IMR-90 (cell line): Measurements from ENCODE around the gene ZG16. TPM values are rescaled to one million over a fixed set of nuclear protein-coding genes. Genes with fewer than 3 reads are reported as not detected.

Experiments
- ATAC-seq: fragments of 200-7000 bp; cut with Tn5 transposase; 2 replicates; pipeline ENCODE4 v1.9.1; 2020; ENCODE audit warnings: low read depth, mild to moderate bottlenecking, moderate library complexity
- BruUV-seq: library from RNA; stranded (reverse); fragments of 400-500 nt; replicated peaks from 2 replicates; lab custom pipeline; 2021; lab: Mats Ljungman, UMichigan
- CTCF ChIA-PET: fragments of 300-600 bp; formaldehyde crosslinking; extraction: SDS; loops from one replicate; lab custom pipeline; 2021; ENCODE audit warnings: antibody characterized with exemption; lab: Yijun Ruan, JAX
- POLR2A ChIA-PET: fragments of 300-600 bp; sonication (Branson Sonifier 250); formaldehyde crosslinking; loops from one replicate; lab custom pipeline; 2022; ENCODE audit warnings: antibody characterized with exemption; ENCODE audit not compliant: unreplicated experiment; lab: Charles Lee
- DNase-seq: peaks from one replicate; pipeline ENCODE4 v3.0.0; 2013
- H2AFZ ChIP-seq: replicated peaks from 2 replicates; pipeline ENCODE3; 2013; ENCODE audit warnings: low read length, mild to moderate bottlenecking; ENCODE audit not compliant: poor library complexity
- H2AK5ac ChIP-seq: 2 replicates; pipeline ENCODE4 v1.6.1; 2013; ENCODE audit warnings: low read depth, low read length, inconsistent platforms
- H2AK9ac ChIP-seq: replicated peaks from 2 replicates; pipeline ENCODE3; 2013; ENCODE audit warnings: mild to moderate bottlenecking, low read depth, low read length, moderate library complexity; ENCODE audit not compliant: poor library complexity
- H2BK120ac ChIP-seq: 2 replicates; pipeline ENCODE4 v1.6.1; 2013; ENCODE audit warnings: low read depth, low read length, inconsistent platforms
- H2BK15ac ChIP-seq: 3 replicates; pipeline ENCODE4 v1.6.1; 2013; ENCODE audit warnings: low read depth, low read length, inconsistent platforms
- H2BK20ac ChIP-seq: 2 replicates; pipeline ENCODE4 v1.6.1; 2013; ENCODE audit warnings: low read depth, mild to moderate bottlenecking, inconsistent platforms, low read length, moderate library complexity
- H2BK5ac ChIP-seq: 2 replicates; pipeline ENCODE4 v1.6.1; 2013; ENCODE audit warnings: mild to moderate bottlenecking, low read depth, low read length, inconsistent platforms; ENCODE audit not compliant: poor library complexity, severe bottlenecking
- H3K14ac ChIP-seq: replicated peaks from 2 replicates; pipeline ENCODE4 v1.6.1; 2013; ENCODE audit warnings: low read depth, low read length, inconsistent platforms
- H3K18ac ChIP-seq: 2 replicates; pipeline ENCODE4 v1.6.1; 2013; ENCODE audit warnings: low read depth, low read length, control low read depth
- H3K23ac ChIP-seq: 2 replicates; pipeline ENCODE4 v1.6.1; 2013; ENCODE audit warnings: low read depth, low read length, inconsistent platforms
- H3K27ac ChIP-seq: 2 replicates; pipeline ENCODE4 v1.5.1; 2013; ENCODE audit warnings: mild to moderate bottlenecking, control low read depth, low read length; ENCODE audit not compliant: insufficient read depth
- H3K27me3 ChIP-seq: 2 replicates; pipeline ENCODE4 v1.6.1; 2013; ENCODE audit warnings: low read length; ENCODE audit not compliant: control insufficient read depth, insufficient read depth
- H3K36me3 ChIP-seq: 2 replicates; pipeline ENCODE4 v1.6.1; 2013; ENCODE audit warnings: low read length, mixed read lengths; ENCODE audit not compliant: control insufficient read depth, insufficient read depth
- H3K4ac ChIP-seq: 2 replicates; pipeline ENCODE4 v1.6.1; 2013; ENCODE audit warnings: low read depth, low read length, inconsistent platforms
- H3K4me1 ChIP-seq: 2 replicates; pipeline ENCODE4 v1.6.1; 2013; ENCODE audit warnings: low read length, mixed read lengths; ENCODE audit not compliant: control insufficient read depth, insufficient read depth
- H3K4me2 ChIP-seq: 2 replicates; pipeline ENCODE4 v1.6.1; 2013; ENCODE audit warnings: low read depth, mild to moderate bottlenecking, control low read depth, low read length, moderate library complexity
- H3K4me3 ChIP-seq: 2 replicates; pipeline ENCODE4 v1.5.1; 2013; ENCODE audit warnings: low read depth, mild to moderate bottlenecking, control low read depth, low read length, moderate library complexity; ENCODE audit not compliant: insufficient read depth
- H3K56ac ChIP-seq: 2 replicates; pipeline ENCODE4 v1.6.1; 2013; ENCODE audit warnings: low read length, inconsistent platforms; ENCODE audit not compliant: insufficient read depth; ENCODE audit errors: extremely low read depth
- H3K79me1 ChIP-seq, 2 experiments: 2 replicates each; pipeline ENCODE4 v1.6.1; 2013; ENCODE audit warnings: low read length in 2 of 2, inconsistent platforms in 1 of 2, low read depth in 1 of 2
- H3K9ac ChIP-seq: 2 replicates; pipeline ENCODE4 v1.6.1; 2013; ENCODE audit warnings: low read depth, low read length, control low read depth
- H3K9me1 ChIP-seq: 2 replicates; pipeline ENCODE4 v1.6.1; 2013; ENCODE audit warnings: low read length, inconsistent platforms; ENCODE audit not compliant: insufficient read depth
- H3K9me3 ChIP-seq: 2 replicates; pipeline ENCODE4 v1.6.1; 2013; ENCODE audit warnings: low read length; ENCODE audit not compliant: control insufficient read depth, insufficient read depth
- H4K20me1 ChIP-seq: 2 replicates; pipeline ENCODE4 v1.6.1; 2013; ENCODE audit warnings: low read length, inconsistent platforms; ENCODE audit not compliant: insufficient read depth
- H4K5ac ChIP-seq: 2 replicates; pipeline ENCODE4 v1.6.1; 2013; ENCODE audit warnings: mild to moderate bottlenecking, low read depth, low read length, control low read depth
- H4K8ac ChIP-seq, 2 experiments: 2 replicates each; pipeline ENCODE4 v1.6.1; 2013; ENCODE audit warnings: low read depth in 2 of 2, low read length in 2 of 2, control low read depth in 1 of 2, inconsistent platforms in 1 of 2
- H4K91ac ChIP-seq: 2 replicates; pipeline ENCODE4 v1.6.1; 2013; ENCODE audit warnings: low read depth, low read length, inconsistent platforms; ENCODE audit not compliant: insufficient read depth
- BHLHE40 ChIP-seq: fragments of 150-350 bp; IDR thresholded peaks from 2 replicates; pipeline ENCODE4 v1.6.1; 2016; ENCODE audit warnings: mild to moderate bottlenecking, low read depth, low read length
- CEBPB ChIP-seq: IDR thresholded peaks from 2 replicates; pipeline ENCODE4 v1.6.1; 2012; ENCODE audit warnings: low read depth, low read length, improper control_type of control experiment
- CHD1 ChIP-seq: IDR thresholded peaks from 2 replicates; pipeline ENCODE4 v1.6.1; 2012; ENCODE audit warnings: low read depth, low read length, improper control_type of control experiment
- MAFK ChIP-seq: IDR thresholded peaks from 2 replicates; pipeline ENCODE4 v1.6.1; 2012; ENCODE audit warnings: low read depth, low read length, improper control_type of control experiment
- MAZ ChIP-seq: IDR thresholded peaks from 2 replicates; pipeline ENCODE4 v1.6.1; 2012; ENCODE audit warnings: low read depth, mild to moderate bottlenecking, low read length, improper control_type of control experiment, moderate library complexity, borderline replicate concordance
- MXI1 ChIP-seq: IDR thresholded peaks from 2 replicates; pipeline ENCODE4 v1.6.1; 2012; ENCODE audit warnings: low read depth, mild to moderate bottlenecking, low read length, moderate library complexity, borderline replicate concordance
- NFE2L2 ChIP-seq: fragments of 150-350 bp; IDR thresholded peaks from 2 replicates; pipeline ENCODE4 v1.6.1; 2016; ENCODE audit warnings: low read depth, mild to moderate bottlenecking, low read length
- RAD21 ChIP-seq: IDR thresholded peaks from 2 replicates; pipeline ENCODE4 v1.6.1; 2012; ENCODE audit warnings: low read length, improper control_type of control experiment
- RCOR1 ChIP-seq: IDR thresholded peaks from 2 replicates; pipeline ENCODE4 v1.6.1; 2012; ENCODE audit warnings: mild to moderate bottlenecking, low read length, improper control_type of control experiment; ENCODE audit not compliant: insufficient replicate concordance
- SMC3 ChIP-seq: fragments of 150-350 bp; IDR thresholded peaks from 2 replicates; pipeline ENCODE4 v1.6.1; 2016; ENCODE audit warnings: low read depth, mild to moderate bottlenecking, antibody characterized with exemption, low read length, moderate library complexity
- WGBS, 2 experiments: methylation state at CpG; one replicate each; pipeline versions ENCODE4 v1.1.5 to v1.1.7; 2013; ENCODE audit warnings: missing lambda C conversion rate in 2 of 2; ENCODE audit not compliant: insufficient read length in 1 of 2; ENCODE audit errors: extremely low coverage in 2 of 2; 5-methylcytosine and 5-hydroxymethylcytosine counted together
- dilution Hi-C: fragments of 300-500 bp; cut with HindIII; formaldehyde crosslinking; loops from one replicate; pipeline ENCODE4 v1.14.3; 2018; ENCODE audit warnings: low sequenced_read_pairs; ENCODE audit not compliant: unreplicated experiment
- in situ Hi-C: fragments of 300-500 bp; cut with MboI; formaldehyde crosslinking; loops from 3 replicates; pipeline ENCODE4 v1.14.3; 2019; ENCODE audit warnings: low sequenced_read_pairs, inconsistent platforms, mixed read lengths
- intact Hi-C: fragments of 100-400 bp; cut with micrococcal nuclease; formaldehyde crosslinking; loops from 2 replicates; pipeline ENCODE4 v1.10.0; 2022
- polyA plus RNA-seq, 3 experiments: library from polyadenylated mRNA; depleted of rRNA; stranded (reverse); fragments of >200 nt; gene quantifications; 2 replicates each; pipeline ENCODE4 v1.2.3, GENCODE V29; 2012; ENCODE audit warnings: low replicate concordance in 1 of 3
- total RNA-seq: library from RNA; depleted of rRNA; stranded (reverse); fragments of >200 nt; gene quantifications from 2 replicates; pipeline ENCODE4 v1.2.3, GENCODE V29; 2012
- TF ChIP-seq, protein P1 (sequence below): fragments of 150-350 bp; IDR thresholded peaks from 2 replicates; pipeline ENCODE4 v1.6.1; 2017; ENCODE audit warnings: mild to moderate bottlenecking, antibody characterized with exemption, low read length, low read depth
- TF ChIP-seq, protein P2 (sequence below): fragments of 150-350 bp; IDR thresholded peaks from 2 replicates; pipeline ENCODE4 v1.6.1; 2016; ENCODE audit warnings: low read depth, mild to moderate bottlenecking, low read length, moderate library complexity, borderline replicate concordance

ZG16 gene
- total and polyA plus RNA-seq, 2 of the 4 experiments (the other 2 are of a cell fraction): not detected

DNA sequence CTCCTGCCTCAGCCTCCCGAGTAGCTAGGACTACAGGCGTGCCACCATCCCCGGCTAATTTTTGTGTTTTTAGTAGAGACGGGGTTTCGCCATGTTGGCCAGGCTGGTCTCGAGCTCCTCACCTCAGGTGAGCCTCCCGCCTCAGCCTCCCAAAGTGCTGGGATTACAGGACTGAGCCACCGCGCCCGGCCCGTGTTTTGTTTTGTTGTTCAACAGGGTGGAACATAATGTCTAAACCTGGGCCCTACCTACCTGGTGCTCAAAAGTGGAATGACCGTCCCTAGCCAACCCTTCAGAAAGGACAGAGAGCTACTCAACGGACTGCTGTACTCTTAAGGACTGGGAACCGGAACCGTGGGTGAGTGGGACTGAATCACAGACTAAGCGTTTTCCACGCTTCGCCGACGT is 11.7 kb downstream of the ZG16 start:
- Histone ChIP-seq H3K56ac (peak overlapping the region; percentile 79), H3K4me2 (peak overlapping the region; percentile 88), H3K79me1 (peaks cover 12 to 39% of the 10 kb centered on the region in 2 experiments; a peak in 2 of 4 replicates), H2BK15ac (peak overlapping the region; percentile 87; the same call in 2 of the 3 replicates), H3K4ac (peak overlapping the region; percentile 95), H3K27me3 (no peaks in the 10 kb centered on the region), H3K4me1 (peaks cover 5% of the 10 kb centered on the region), H4K20me1 (no peaks in the 10 kb centered on the region), H2AFZ (peak overlapping the region; percentile 98), H3K9ac (peak overlapping the region; percentile 78), H3K27ac (peak overlapping the region; percentile 77), H3K4me3 (peak overlapping the region; percentile 54), H4K91ac (peak overlapping the region; percentile 92), H2BK120ac (peak overlapping the region; percentile 78), H2BK5ac (peak overlapping the region; percentile 74), H2AK5ac (peak overlapping the region; percentile 94), H2AK9ac (peak overlapping the region; percentile 71), H4K8ac (peak overlapping the region; percentile 99), H3K23ac (peak overlapping the region; percentile 85), H3K36me3 (no peaks in the 10 kb centered on the region), H2BK20ac (peak overlapping the region; percentile 57), H3K9me1 (peaks cover 10% of the 10 kb centered on the region), H3K14ac (peak overlapping the region; percentile 97), H3K9me3 (no peaks in the 10 kb centered on the region), H4K5ac (peak overlapping the region; percentile 95), H3K18ac (peak overlapping the region; percentile 20)
- in situ Hi-C loops (no loop called here), intact Hi-C loops (loop anchor here (2.0 to 10.0 kb wide), 2 partner anchors 55 to 89 kb away; no protein-coding TSS in a partner anchor), dilution Hi-C loops (no loop called here)
- BruUV-seq: no TSS peak
- 52% methylated on average over 8 of the region's 20 CpGs; no CpG with 5 or more reads in 1 of the 2 experiments for WGBS, 2 experiments
- DNase-seq (no peak), ATAC-seq (no peak)
- TF ChIP-seq MXI1 (no peak), MAFK (no peak), CHD1 (no peak), BHLHE40 (no peak), NFE2L2 (no peak), RAD21 (no peak), MAZ (no peak), SMC3 (no peak), RCOR1 (no peak), CEBPB (no peak)
- TF ChIP-seq, protein P1, sequence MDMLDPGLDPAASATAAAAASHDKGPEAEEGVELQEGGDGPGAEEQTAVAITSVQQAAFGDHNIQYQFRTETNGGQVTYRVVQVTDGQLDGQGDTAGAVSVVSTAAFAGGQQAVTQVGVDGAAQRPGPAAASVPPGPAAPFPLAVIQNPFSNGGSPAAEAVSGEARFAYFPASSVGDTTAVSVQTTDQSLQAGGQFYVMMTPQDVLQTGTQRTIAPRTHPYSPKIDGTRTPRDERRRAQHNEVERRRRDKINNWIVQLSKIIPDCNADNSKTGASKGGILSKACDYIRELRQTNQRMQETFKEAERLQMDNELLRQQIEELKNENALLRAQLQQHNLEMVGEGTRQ: no peak
- TF ChIP-seq, protein P2, sequence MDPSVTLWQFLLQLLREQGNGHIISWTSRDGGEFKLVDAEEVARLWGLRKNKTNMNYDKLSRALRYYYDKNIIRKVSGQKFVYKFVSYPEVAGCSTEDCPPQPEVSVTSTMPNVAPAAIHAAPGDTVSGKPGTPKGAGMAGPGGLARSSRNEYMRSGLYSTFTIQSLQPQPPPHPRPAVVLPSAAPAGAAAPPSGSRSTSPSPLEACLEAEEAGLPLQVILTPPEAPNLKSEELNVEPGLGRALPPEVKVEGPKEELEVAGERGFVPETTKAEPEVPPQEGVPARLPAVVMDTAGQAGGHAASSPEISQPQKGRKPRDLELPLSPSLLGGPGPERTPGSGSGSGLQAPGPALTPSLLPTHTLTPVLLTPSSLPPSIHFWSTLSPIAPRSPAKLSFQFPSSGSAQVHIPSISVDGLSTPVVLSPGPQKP: no peak
- ChIA-PET POLR2A (no interaction called here), CTCF (interaction anchor here (0.8 to 1.7 kb wide), 4 partner anchors 16 to 58 kb away, joined by 3 to 4 read pairs (median 3); no protein-coding TSS in a partner anchor)
